Measurements from ENCODE around the gene CMPK1.

GRCh38 chr1:47407481-47407880, 73.9 kb downstream of the CMPK1 start:
- TF ChIP-seq CTCF (conservative IDR thresholded peaks at IDR 0.05; ENCODE audit: low read length): no peak
- no peak for TF ChIP-seq EZH2phosphoT487 (IDR thresholded peaks at IDR 0.05; ENCODE audit: borderline replicate concordance)

All from Loucy (cell line).